HepG2 (cell line): ENCODE data around the gene RAB11FIP2. TPM values are rescaled to one million over a fixed set of nuclear protein-coding genes. Genes with fewer than 3 reads are reported as not detected.
"Not testable (repeated sequence)": the region's sequence is repeated elsewhere in the genome, so short reads cannot be mapped to it uniquely, and the experiment has no call there.

ENCODE experiments used
- ATAC-seq: fragments of 200-7000 bp; cut with Tn5 transposase; 3 replicates; pipeline ENCODE4 v1.9.1; 2020; ENCODE audit warnings: mild to moderate bottlenecking, moderate library complexity
- BruUV-seq: library from RNA; stranded (reverse); fragments of 400-500 nt; replicated peaks from 2 replicates; lab custom pipeline; 2021; lab: Mats Ljungman, UMichigan
- CTCF ChIA-PET: fragments of 300-600 bp; formaldehyde crosslinking; extraction: SDS; loops from one replicate; lab custom pipeline; 2021; ENCODE audit warnings: low total read pairs, inconsistent platforms, low intra/inter-chr PET ratio; lab: Yijun Ruan, JAX
- POLR2A ChIA-PET: fragments of 350-600 bp; sonication (Branson Sonifier 250); formaldehyde crosslinking; loops from one replicate; lab custom pipeline; 2020; ENCODE audit warnings: antibody characterized with exemption, inconsistent platforms; lab: Yijun Ruan, JAX
- DNase-seq: peaks from one replicate; pipeline ENCODE4 v3.0.0-alpha.2; 2015; ENCODE audit warnings: low spot score
- FAIRE-seq: peaks from 3 replicates; lab custom pipeline; 2011; peaks lifted over from hg19 to GRCh38; lab: Jason Lieb, UNC
- H2AFZ ChIP-seq: one replicate; pipeline ENCODE4 v1.6.1; 2011; ENCODE audit warnings: low read length, inconsistent platforms
- H3K27ac ChIP-seq: fragments of 300-600 bp; 3 replicates; pipeline ENCODE4 v1.8.0; 2011; ENCODE audit warnings: mixed run types, mild to moderate bottlenecking, mixed read lengths, low read length, inconsistent platforms; ENCODE audit not compliant: insufficient read depth; ENCODE audit errors: extremely low read length
- H3K27me3 ChIP-seq, 2 experiments: fragments of 200-600 bp in 1 of 2; 2 replicates in 1 of 2; 3 replicates in 1 of 2; pipeline versions ENCODE4 v1.6.0 to v1.8.0; 2011; ENCODE audit warnings: low read length in 2 of 2, mild to moderate bottlenecking in 2 of 2, moderate library complexity in 2 of 2, inconsistent platforms in 1 of 2; ENCODE audit not compliant: insufficient read depth in 2 of 2, control insufficient read depth in 1 of 2
- H3K36me3 ChIP-seq, 2 experiments: fragments of 200-600 bp in 1 of 2; replicated peaks in 1 of 2; 2 replicates in 1 of 2; 3 replicates in 1 of 2; pipeline versions ENCODE4 v1.5.1 to v1.8.0; 2011; ENCODE audit warnings: low read length in 2 of 2, inconsistent platforms in 1 of 2; ENCODE audit not compliant: insufficient read depth in 2 of 2, control insufficient read depth in 1 of 2
- H3K4me1 ChIP-seq: 2 replicates; pipeline ENCODE4 v1.5.1; 2012; ENCODE audit warnings: low read length, inconsistent platforms; ENCODE audit not compliant: insufficient read depth
- H3K4me2 ChIP-seq: 2 replicates; pipeline ENCODE4 v1.6.0; 2011; ENCODE audit warnings: low read depth, low read length, inconsistent platforms
- H3K4me3 ChIP-seq, 3 experiments: fragments of 200-600 bp in 1 of 3; sonication (generic), shearing (Covaris generic) in 1 of 3; replicated peaks in 1 of 3; 2 replicates each; pipeline ENCODE4 v1.5.1; 2011 to 2016; ENCODE audit warnings: low read length in 3 of 3, inconsistent platforms in 2 of 3, low read depth in 2 of 3, mild to moderate bottlenecking in 2 of 3, control low read depth in 1 of 3, mixed read lengths in 1 of 3; ENCODE audit not compliant: insufficient read depth in 1 of 3
- H3K79me2 ChIP-seq: one replicate; pipeline ENCODE4 v1.6.1; 2011; ENCODE audit warnings: low read length, inconsistent platforms; ENCODE audit not compliant: insufficient read depth
- H3K9ac ChIP-seq: 2 replicates; pipeline ENCODE4 v1.6.0; 2011; ENCODE audit warnings: mild to moderate bottlenecking, low read depth, low read length, inconsistent platforms; ENCODE audit not compliant: insufficient read depth
- H3K9me3 ChIP-seq: 2 replicates; pipeline ENCODE4 v1.5.1; 2012; ENCODE audit warnings: mild to moderate bottlenecking, low read length
- H4K20me1 ChIP-seq: 2 replicates; pipeline ENCODE4 v1.6.0; 2011; ENCODE audit warnings: inconsistent platforms, mild to moderate bottlenecking, low read length, moderate library complexity; ENCODE audit not compliant: insufficient read depth
- CENPBD1 ChIP-seq: sonication (generic); formaldehyde crosslinking; IDR thresholded peaks from 2 replicates; pipeline ENCODE4 v1.8.0; 2022; ENCODE audit warnings: missing genetic modification reagents, low read depth, mild to moderate bottlenecking, borderline replicate concordance
- ZNF740 ChIP-seq: sonication (generic); formaldehyde crosslinking; IDR thresholded peaks from 2 replicates; pipeline ENCODE4 v1.4.0; 2020; ENCODE audit warnings: missing genetic modification reagents
- ZNF780A ChIP-seq: sonication (generic); formaldehyde crosslinking; IDR thresholded peaks from 2 replicates; pipeline ENCODE4 v1.8.0; 2022; ENCODE audit warnings: mild to moderate bottlenecking, missing genetic modification reagents, moderate library complexity
- WGBS: methylation state at CpG from one replicate; pipeline ENCODE4 v1.1.6; 2017; ENCODE audit warnings: low lambda C conversion rate; 5-methylcytosine and 5-hydroxymethylcytosine counted together
- in situ Hi-C: cut with HindIII; loops from 2 replicates; pipeline ENCODE4 v1.10.0; 2017; ENCODE audit warnings: low pct_unique_long_range_greater_than_20kb; ENCODE audit not compliant: extremely low pct_ligation_motif_present
- intact Hi-C: fragments of 100-400 bp; cut with micrococcal nuclease; formaldehyde crosslinking; loops from one replicate; pipeline ENCODE4 v1.10.0; 2022; ENCODE audit not compliant: unreplicated experiment
- polyA plus RNA-seq, 8 experiments: library from polyadenylated mRNA; depleted of rRNA in 3 of 8; stranded (reverse) in 7 of 8; unstranded in 1 of 8; fragments of >200 nt; fragmentation: Illumina TruSeq in 4 of 8; extraction: Trizol in 4 of 8; gene quantifications; 2 replicates each; pipeline versions ENCODE4 v1.2.1 to v1.2.3, GENCODE V29; 2011 to 2016; ENCODE audit warnings: low read depth in 4 of 8, missing spikeins in 1 of 8, mixed read lengths in 1 of 8; ENCODE audit not compliant: insufficient read depth in 1 of 8
- total RNA-seq, 5 experiments: library from RNA; depleted of rRNA; stranded (reverse); fragments of >200 nt; fragmentation: Illumina TruSeq; extraction: Trizol; gene quantifications; 2 replicates each; pipeline ENCODE4 v1.2.3, GENCODE V29; 2016; ENCODE audit warnings: low read depth in 1 of 5

RAB11FIP2 gene
- total and polyA plus RNA-seq, 2 of the 13 experiments (the other 11 are each of a cell fraction or from before 2014, with no cell fraction given): 4.7 to 13.0 TPM

DNA sequence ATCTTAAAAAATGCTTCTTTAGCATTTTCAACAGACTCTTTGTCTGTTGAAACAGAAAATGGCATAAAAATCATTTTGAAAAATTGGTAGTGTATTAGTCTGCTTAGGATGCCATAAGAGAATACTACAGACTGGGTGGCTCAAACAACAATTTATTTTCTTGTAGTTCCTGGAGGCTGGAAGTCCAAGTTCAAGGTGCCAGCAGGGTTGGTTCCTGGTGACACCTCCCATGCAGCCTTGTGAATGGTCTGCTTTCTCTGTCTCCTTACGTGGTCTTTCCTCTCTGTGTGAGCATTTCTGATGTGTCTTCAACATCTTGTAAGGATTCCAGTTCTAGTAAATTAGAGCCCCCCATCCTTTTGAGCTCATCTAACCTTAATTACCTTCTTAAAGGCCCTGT lies 26.1 kb upstream of the RAB11FIP2 start:
- 9% methylated on average over 1 of the region's 1 CpG for WGBS
- Histone ChIP-seq H3K9ac (no peak overlapping the region), H3K4me1 (no peaks in the 10 kb centered on the region), H3K79me2 (no peaks in the 10 kb centered on the region), H3K27me3 (0 out of 5 replicates have a peak, but pooled peaks cover 0 to 1% of the 10 kb centered on the region in 2 experiments), H3K9me3 (no peaks in the 10 kb centered on the region), H4K20me1 (no peaks in the 10 kb centered on the region), H3K4me3 (no peak overlapping the region), H3K27ac (no peak overlapping the region), H3K4me2 (no peak overlapping the region), H2AFZ (no peak overlapping the region), H3K36me3 (no peaks in the 10 kb centered on the region)
- TF ChIP-seq ZNF780A (CRISPR knock-in tag): no peak
- no peak for TF ChIP-seq CENPBD1 (CRISPR knock-in tag)
- TF ChIP-seq ZNF740 (CRISPR knock-in tag): no peak
- ATAC-seq: no peak
- ChIA-PET POLR2A (no interaction called here), CTCF (no interaction called here)
- no TSS peak for BruUV-seq
- intact Hi-C loops: no loop called here
- FAIRE-seq: no peak
- no peak for DNase-seq
- in situ Hi-C loops: no loop called here

GRCh38 chr10:118067389-118067788 lies 20.6 kb upstream of the RAB11FIP2 start:
- FAIRE-seq, BruUV-seq: not testable (repeated sequence)
- 0% methylated on average over 1 of the region's 1 CpG for WGBS

More at GRCh38 chr10:118067389-118067788, 20.6 kb upstream of the RAB11FIP2 start:
- DNase-seq, H3K4me3 ChIP-seq, POLR2A ChIA-PET, CTCF ChIA-PET, H3K9ac ChIP-seq, H2AFZ ChIP-seq, H3K27me3 ChIP-seq, H3K4me2 ChIP-seq, ATAC-seq, H3K36me3 ChIP-seq, intact Hi-C loops, H3K9me3 ChIP-seq, in situ Hi-C loops, H4K20me1 ChIP-seq, H3K27ac ChIP-seq, H3K79me2 ChIP-seq: not testable (repeated sequence)
- H3K4me1 ChIP-seq: peaks cover 10% of the 10 kb centered on the region
